Mucosa of descending colon (tissue), 3 donors: ENCODE measurements around the gene DPCD. TPM values are rescaled to one million over a fixed set of nuclear protein-coding genes. Genes with fewer than 3 reads are reported as not detected.

ENCODE experiments used
- ATAC-seq: fragments of 200-7000 bp; cut with Tn5 transposase; one replicate; pipeline ENCODE4 v1.9.1; 2020; ENCODE audit warnings: mild to moderate bottlenecking, moderate library complexity
- DNase-seq, 3 donors: peaks; one replicate each; pipeline ENCODE4 v3.0.0-alpha.2; 2020
- H3K36me3 ChIP-seq: fragments of 200-600 bp; one replicate; pipeline ENCODE4 v1.8.0; 2021; ENCODE audit warnings: low read depth, mild to moderate bottlenecking
- H3K4me1 ChIP-seq: fragments of 200-600 bp; one replicate; pipeline ENCODE4 v1.8.0; 2021; ENCODE audit warnings: low read depth, mild to moderate bottlenecking
- H3K4me3 ChIP-seq: fragments of 200-600 bp; one replicate; pipeline ENCODE4 v1.8.0; 2021; ENCODE audit warnings: mild to moderate bottlenecking
- H3K9me3 ChIP-seq: fragments of 200-600 bp; one replicate; pipeline ENCODE4 v1.8.0; 2021; ENCODE audit warnings: mild to moderate bottlenecking
- CTCF ChIP-seq: fragments of 200-600 bp; IDR thresholded peaks from one replicate; pipeline ENCODE4 v1.8.0; 2022; ENCODE audit warnings: antibody characterized with exemption, mild to moderate bottlenecking
- intact Hi-C, 2 donors: fragments of 100-400 bp; cut with DNase I in 1 of 2; cut with micrococcal nuclease in 1 of 2; formaldehyde crosslinking; loops; one replicate each; pipeline versions ENCODE4 v1.11.0 to v1.11.1; 2022; cut with DNase I, micrococcal nuclease
- total RNA-seq, 3 donors: library from RNA; stranded (reverse); fragmentation: NEBNext Ultra II Directional in 2 of 3; extraction: Animal tissue kit (Norgen Biotek cat#: 25700) in 2 of 3; gene quantifications; one replicate each; pipeline versions ENCODE4 v1.2.1 to v1.2.4, GENCODE V29; 2021 to 2023
- donor health status: DM: no; HTN: no; CAD: no; lungs with moderate emphysema.
- donor health status: DM: no; HTN: no; CAD: no.
- donor health status: DM: no; HTN: yes; CAD: no.

The DPCD gene
- total RNA-seq, 3 donors from 2014 or later: 6.8 to 12.3 (median 9.9) TPM

GRCh38 chr10:101617102-101617823 lies 29.1 kb downstream of the DPCD start:
- H3K9me3 ChIP-seq: no peaks in the 10 kb centered on the region

GRCh38 chr10:101617824-101618568 lies 29.9 kb downstream of the DPCD start:
- Histone ChIP-seq H3K4me1 (no peaks in the 10 kb centered on the region), H3K4me3 (no peak overlapping the region), H3K36me3 (no peaks in the 10 kb centered on the region), H3K9me3 (no peaks in the 10 kb centered on the region)
- no peak for TF ChIP-seq CTCF
- intact Hi-C loops: no loop called here
- ATAC-seq (no peak), DNase-seq (no peak)

More at GRCh38 chr10:101617102-101617823, 29.1 kb downstream of the DPCD start:
- no peaks in the 10 kb centered on the region for H3K36me3 ChIP-seq
- no peak overlapping the region for H3K4me3 ChIP-seq
- ATAC-seq: no peak
- DNase-seq: no peak
- no peak for TF ChIP-seq CTCF
- H3K4me1 ChIP-seq: no peaks in the 10 kb centered on the region
- intact Hi-C loops: no loop called here

- no peak overlapping the region for H3K4me3 ChIP-seq
- no peak for DNase-seq
- no peak for TF ChIP-seq CTCF
- intact Hi-C loops: no loop called here
- H3K9me3 ChIP-seq: no peaks in the 10 kb centered on the region
- H3K36me3 ChIP-seq: no peaks in the 10 kb centered on the region
- no peaks in the 10 kb centered on the region for H3K4me1 ChIP-seq
- no peak for ATAC-seq
Measured at GRCh38 chr10:101618871-101619270, 30.8 kb downstream of the DPCD start.

- intact Hi-C loops: no loop called here
- no peak for ATAC-seq
- Histone ChIP-seq H3K9me3 (no peaks in the 10 kb centered on the region), H3K4me3 (no peak overlapping the region), H3K36me3 (no peaks in the 10 kb centered on the region), H3K4me1 (no peaks in the 10 kb centered on the region)
- DNase-seq: no peak
- no peak for TF ChIP-seq CTCF
Measured at GRCh38 chr10:101619983-101620382, 31.9 kb downstream of the DPCD start.

DNA sequence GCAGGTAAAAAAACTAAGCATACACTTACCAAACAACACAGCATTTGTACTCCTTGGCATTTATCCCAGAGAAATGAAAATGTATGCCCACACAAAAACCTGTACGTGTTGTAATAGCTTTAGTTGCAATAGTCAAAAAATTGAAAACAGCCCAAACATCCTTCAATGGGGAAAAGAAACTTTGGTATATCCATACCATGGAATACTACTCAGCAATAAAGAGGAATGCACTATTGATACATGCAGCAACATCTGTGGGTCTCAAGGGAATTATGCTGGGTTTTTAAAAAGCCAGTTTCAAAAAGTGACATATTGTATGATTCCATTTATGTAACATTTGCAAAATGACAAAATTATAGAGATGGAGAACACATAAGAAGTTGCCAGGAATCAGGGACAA lies 35.4 kb downstream of the DPCD start:
- Histone ChIP-seq H3K4me3 (no peak overlapping the region), H3K36me3 (no peaks in the 10 kb centered on the region), H3K9me3 (no peaks in the 10 kb centered on the region), H3K4me1 (no peaks in the 10 kb centered on the region)
- intact Hi-C loops: no loop called here
- no peak for TF ChIP-seq CTCF
- no peak for DNase-seq
- ATAC-seq: no peak
